HepG2 (cell line): ENCODE results near the gene PARN. TPM values are rescaled to one million over a fixed set of nuclear protein-coding genes. Genes with fewer than 3 reads are reported as not detected.

ENCODE experiments used
- AGO2 ChIP-seq: fragments of 200-400 bp; formaldehyde crosslinking; optimal IDR thresholded peaks from 2 replicates; pipeline ENCODE3; 2017; ENCODE audit warnings: mild to moderate bottlenecking, low read depth, low read length, moderate library complexity
- AHR ChIP-seq: IDR thresholded peaks from 2 replicates; pipeline ENCODE4 v1.6.1; 2018; ENCODE audit warnings: missing genetic modification reagents, missing compliant biosample characterization
- CBFB ChIP-seq: sonication (generic); formaldehyde crosslinking; IDR thresholded peaks from 2 replicates; pipeline ENCODE4 v1.4.0; 2020; ENCODE audit warnings: missing genetic modification reagents
- ELF3 ChIP-seq: IDR thresholded peaks from 2 replicates; pipeline ENCODE4 v1.6.1; 2016; ENCODE audit warnings: missing genetic modification reagents, missing compliant biosample characterization
- GMEB1 ChIP-seq: sonication (generic); formaldehyde crosslinking; IDR thresholded peaks from 2 replicates; pipeline ENCODE4 v1.5.1; 2020; ENCODE audit warnings: missing genetic modification reagents, mild to moderate bottlenecking, borderline replicate concordance
- MATR3 ChIP-seq: sonication (generic); formaldehyde crosslinking; IDR thresholded peaks from 2 replicates; pipeline ENCODE4 v1.4.0; 2020; ENCODE audit warnings: missing genetic modification reagents
- MTERF4 ChIP-seq: sonication (generic); formaldehyde crosslinking; IDR thresholded peaks from 2 replicates; pipeline ENCODE4 v1.8.0; 2023; ENCODE audit warnings: mild to moderate bottlenecking, missing genetic modification reagents
- MXI1 ChIP-seq: IDR thresholded peaks from 3 replicates; pipeline ENCODE4 v1.6.1; 2012; ENCODE audit warnings: low read depth, low read length, inconsistent platforms, borderline replicate concordance
- NFE2L1 ChIP-seq: sonication (generic); formaldehyde crosslinking; IDR thresholded peaks from 2 replicates; pipeline ENCODE4 v1.4.0; 2020; ENCODE audit warnings: missing genetic modification reagents, mild to moderate bottlenecking, borderline replicate concordance
- NFKBIZ ChIP-seq: IDR thresholded peaks from 2 replicates; pipeline ENCODE4 v1.6.1; 2018; ENCODE audit warnings: missing genetic modification reagents, missing compliant biosample characterization
- NFYB ChIP-seq: sonication (generic); formaldehyde crosslinking; IDR thresholded peaks from 2 replicates; pipeline ENCODE4 v1.4.0; 2020; ENCODE audit warnings: missing genetic modification reagents
- NR1H2 ChIP-seq: sonication (generic); formaldehyde crosslinking; IDR thresholded peaks from 2 replicates; pipeline ENCODE4 v1.8.1; 2022; ENCODE audit warnings: low read depth, missing genetic modification reagents, borderline replicate concordance
- RBM39 ChIP-seq: fragments of 200-400 bp; formaldehyde crosslinking; IDR thresholded peaks from one replicate; pipeline ENCODE4 v1.6.1; 2018; ENCODE audit warnings: antibody characterized with exemption, mild to moderate bottlenecking, low read depth, low read length; ENCODE audit not compliant: poor library complexity, severe bottlenecking
- RFX1 ChIP-seq: fragments of 450-650 bp; IDR thresholded peaks from 2 replicates; pipeline ENCODE4 v1.6.1; 2017
- SAP130 ChIP-seq: IDR thresholded peaks from 2 replicates; pipeline ENCODE4 v1.6.1; 2016; ENCODE audit warnings: low read depth
- SP5 ChIP-seq: IDR thresholded peaks from 2 replicates; pipeline ENCODE4 v1.6.1; 2016; ENCODE audit warnings: low read depth, borderline replicate concordance
- ZBTB7A ChIP-seq: sonication (generic); formaldehyde crosslinking; IDR thresholded peaks from 2 replicates; pipeline ENCODE4 v1.8.0; 2022; ENCODE audit warnings: mild to moderate bottlenecking, missing genetic modification reagents
- ZNF256 ChIP-seq: sonication (generic); formaldehyde crosslinking; conservative IDR thresholded peaks from 2 replicates; pipeline ENCODE4 v1.4.0; 2020; ENCODE audit warnings: missing genetic modification reagents
- ZNF296 ChIP-seq: sonication (generic); formaldehyde crosslinking; conservative IDR thresholded peaks from 2 replicates; pipeline ENCODE4 v1.5.0; 2020; ENCODE audit warnings: mild to moderate bottlenecking, missing genetic modification reagents
- ZNF383 ChIP-seq: sonication (generic); formaldehyde crosslinking; IDR thresholded peaks from 2 replicates; pipeline ENCODE4 v1.4.0; 2020; ENCODE audit warnings: missing genetic modification reagents, mild to moderate bottlenecking, borderline replicate concordance
- ZNF547 ChIP-seq: sonication (generic); formaldehyde crosslinking; IDR thresholded peaks from 2 replicates; pipeline ENCODE4 v1.5.1; 2020; ENCODE audit warnings: mild to moderate bottlenecking, missing genetic modification reagents
- ZNF562 ChIP-seq: sonication (generic); formaldehyde crosslinking; IDR thresholded peaks from 2 replicates; pipeline ENCODE4 v1.8.0; 2022; ENCODE audit warnings: missing genetic modification reagents, borderline replicate concordance
- ZNF639 ChIP-seq: conservative IDR thresholded peaks from 2 replicates; pipeline ENCODE4 v1.6.1; 2018; ENCODE audit warnings: missing genetic modification reagents
- ZNF75D ChIP-seq: sonication (generic); formaldehyde crosslinking; IDR thresholded peaks from 2 replicates; pipeline ENCODE4 v1.8.1; 2023; ENCODE audit warnings: missing genetic modification reagents, mild to moderate bottlenecking, borderline replicate concordance
- ZSCAN21 ChIP-seq: sonication (generic); formaldehyde crosslinking; IDR thresholded peaks from 2 replicates; pipeline ENCODE4 v1.8.0; 2022; ENCODE audit warnings: mild to moderate bottlenecking, missing genetic modification reagents, moderate library complexity, borderline replicate concordance
- polyA plus RNA-seq, 8 experiments: library from polyadenylated mRNA; depleted of rRNA in 3 of 8; stranded (reverse) in 7 of 8; unstranded in 1 of 8; fragments of >200 nt; fragmentation: Illumina TruSeq in 4 of 8; extraction: Trizol in 4 of 8; gene quantifications; 2 replicates each; pipeline versions ENCODE4 v1.2.1 to v1.2.3, GENCODE V29; 2011 to 2016; ENCODE audit warnings: low read depth in 4 of 8, missing spikeins in 1 of 8, mixed read lengths in 1 of 8; ENCODE audit not compliant: insufficient read depth in 1 of 8
- total RNA-seq, 5 experiments: library from RNA; depleted of rRNA; stranded (reverse); fragments of >200 nt; fragmentation: Illumina TruSeq; extraction: Trizol; gene quantifications; 2 replicates each; pipeline ENCODE4 v1.2.3, GENCODE V29; 2016; ENCODE audit warnings: low read depth in 1 of 5
- TF ChIP-seq, protein P1 (sequence below): IDR thresholded peaks from 2 replicates; pipeline ENCODE4 v1.6.1; 2016; ENCODE audit warnings: missing genetic modification reagents, missing compliant biosample characterization

The PARN gene
- total and polyA plus RNA-seq, 2 of the 13 experiments (the other 11 are each of a cell fraction or from before 2014, with no cell fraction given), result 13.3 to 47.6 TPM

DNA sequence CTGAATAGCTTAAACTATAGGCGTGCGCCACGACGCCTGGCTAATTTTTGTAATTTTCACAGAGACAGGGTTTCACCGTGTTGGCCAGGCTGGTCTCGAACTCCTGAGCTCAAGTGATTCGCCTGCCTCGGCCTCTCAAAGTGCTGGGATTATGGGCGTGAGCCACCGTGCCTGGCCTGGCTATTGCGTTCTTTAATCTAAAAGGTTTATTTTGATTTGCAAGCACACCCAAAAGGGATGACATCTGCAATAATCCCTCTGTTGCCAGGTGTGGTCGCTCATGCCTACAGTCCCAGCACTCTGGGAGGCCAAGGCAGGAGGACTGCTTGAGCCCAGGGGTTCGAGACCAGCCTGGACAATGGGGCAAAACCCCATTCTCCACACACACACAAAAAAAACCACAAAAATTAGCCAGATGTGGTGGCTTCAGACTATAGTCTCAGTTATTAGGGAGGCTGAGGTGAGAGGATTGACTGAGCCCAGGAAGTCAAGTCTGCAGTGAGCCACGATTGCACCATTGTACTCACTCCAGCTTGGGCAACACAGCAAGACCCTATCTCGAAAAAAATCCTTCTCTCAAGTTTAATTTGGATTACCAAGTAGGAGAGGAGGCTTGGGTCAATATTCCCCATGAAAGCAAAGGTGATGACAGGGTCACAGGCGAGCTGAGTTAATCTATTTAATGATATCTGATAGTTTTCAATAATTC, 144.1 kb downstream of the PARN start (continued):
- TF ChIP-seq MTERF4 (CRISPR knock-in tag), result no peak
- no peak for TF ChIP-seq MXI1
- TF ChIP-seq MATR3, result no peak
- no peak for TF ChIP-seq RBM39
- no peak for TF ChIP-seq AGO2
- TF ChIP-seq ZNF296, result no peak
- no peak for TF ChIP-seq NFKBIZ (CRISPR knock-in tag)
- TF ChIP-seq ZNF256 (CRISPR knock-in tag), result no peak
- no peak for TF ChIP-seq ELF3 (CRISPR knock-in tag)
- no peak for TF ChIP-seq NR1H2 (CRISPR knock-in tag)
- no peak for TF ChIP-seq NFYB (CRISPR knock-in tag)
- no peak for TF ChIP-seq SAP130 (CRISPR knock-in tag)
- TF ChIP-seq, protein P1, sequence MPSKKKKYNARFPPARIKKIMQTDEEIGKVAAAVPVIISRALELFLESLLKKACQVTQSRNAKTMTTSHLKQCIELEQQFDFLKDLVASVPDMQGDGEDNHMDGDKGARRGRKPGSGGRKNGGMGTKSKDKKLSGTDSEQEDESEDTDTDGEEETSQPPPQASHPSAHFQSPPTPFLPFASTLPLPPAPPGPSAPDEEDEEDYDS, result no peak
- 0 out of 2 replicates have a peak, but pooled peaks have one; percentile 38 for TF ChIP-seq ZNF383 (CRISPR knock-in tag)
- TF ChIP-seq ZNF639, result no peak
- no peak for TF ChIP-seq ZSCAN21
- no peak for TF ChIP-seq GMEB1 (CRISPR knock-in tag)
- TF ChIP-seq CBFB (CRISPR knock-in tag), result no peak
- no peak for TF ChIP-seq ZNF75D (CRISPR knock-in tag)
- no peak for TF ChIP-seq AHR
- no peak for TF ChIP-seq SP5 (CRISPR knock-in tag)
- 0 out of 2 replicates have a peak, but pooled peaks have one; percentile 30 for TF ChIP-seq ZBTB7A (CRISPR knock-in tag)
- TF ChIP-seq ZNF562, result no peak
- TF ChIP-seq ZNF547 (CRISPR knock-in tag), result peak; percentile 53; the same call in 1 of the 2 replicates
- no peak for TF ChIP-seq RFX1
- no peak for TF ChIP-seq NFE2L1 (CRISPR knock-in tag)
